Measurements from ENCODE around the gene BHLHE40.
A peak's percentile ranks its signal among the peaks of the same experiment; 100 is the strongest.

- no peak for TF ChIP-seq NRF1 (IDR thresholded peaks at IDR 0.05; ENCODE audit: low read depth, low read length)
- no peak for TF ChIP-seq POLR2AphosphoS5 (IDR thresholded peaks at IDR 0.05; ENCODE audit: low read depth, low read length)
- no peak for TF ChIP-seq HDAC6 (IDR thresholded peaks at IDR 0.05; ENCODE audit: low read depth, low read length)
- TF ChIP-seq SAP30 (IDR thresholded peaks at IDR 0.05; ENCODE audit: insufficient read depth, insufficient replicate concordance, low read length) = no peak
- no peak for TF ChIP-seq MAX (IDR thresholded peaks at IDR 0.05)
- TF ChIP-seq SIN3A (conservative IDR thresholded peaks at IDR 0.05 in 1 of 2, IDR thresholded peaks at IDR 0.05 in 1 of 2; ENCODE audit: low read depth in 1 of 2, low read length in 2 of 2) = no peak
- TF ChIP-seq CTCF (IDR thresholded peaks at IDR 0.05; ENCODE audit: control extremely low read depth in 1 of 3, insufficient read depth in 1 of 3, low read depth in 1 of 3, low read length in 3 of 3) = peak in 1 of 3 experiments; percentile 17; a peak in 1 of 4 replicates
- TF ChIP-seq RXRA (IDR thresholded peaks at IDR 0.05; ENCODE audit: insufficient read depth, low read depth, low read length) = no peak
- TF ChIP-seq CEBPB (IDR thresholded peaks at IDR 0.05; ENCODE audit: low read depth, low read length) = no peak
- TF ChIP-seq BRCA1 (IDR thresholded peaks at IDR 0.05; ENCODE audit: low read depth, low read length) = no peak
- TF ChIP-seq SIX5 (IDR thresholded peaks at IDR 0.05; ENCODE audit: low read depth, low read length) = no peak
Measured at GRCh38 chr3:4930501-4930900, 48.7 kb upstream of the BHLHE40 start.
